ENCODE results near the gene TMEM120B.

DNA sequence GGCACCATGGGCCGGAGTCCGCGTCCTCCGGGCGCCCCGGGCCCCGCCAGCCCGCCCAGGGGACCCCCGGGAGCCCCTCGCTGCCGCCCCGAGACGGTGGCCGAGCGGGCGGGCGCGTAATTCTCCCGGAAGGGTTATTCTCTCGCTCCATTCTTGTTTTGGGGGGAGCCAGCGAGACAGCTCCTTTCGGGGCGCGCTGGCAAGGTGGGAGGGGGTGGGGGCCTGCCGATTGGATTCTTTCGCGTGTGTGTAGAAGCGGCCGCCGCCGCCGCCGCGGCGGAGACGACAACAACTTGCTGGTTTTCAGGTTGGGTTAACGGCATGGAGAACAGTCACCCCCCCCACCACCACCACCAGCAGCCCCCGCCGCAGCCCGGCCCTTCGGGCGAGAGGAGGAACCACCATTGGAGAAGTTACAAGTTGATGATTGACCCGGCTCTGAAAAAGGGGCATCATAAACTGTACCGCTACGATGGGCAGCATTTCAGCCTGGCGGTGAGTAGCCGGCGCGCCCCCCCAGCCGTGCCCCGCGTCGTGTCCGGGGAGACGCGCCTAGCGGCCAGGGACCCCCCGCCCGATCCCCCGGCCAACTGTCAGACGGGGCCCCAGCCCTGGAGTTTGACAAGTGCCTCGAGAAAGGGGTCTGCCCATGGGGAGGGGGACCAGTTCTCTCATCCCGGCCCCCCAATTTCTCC, 92.0 kb downstream of the TMEM120B start:
- TF ChIP-seq, protein P1, sequence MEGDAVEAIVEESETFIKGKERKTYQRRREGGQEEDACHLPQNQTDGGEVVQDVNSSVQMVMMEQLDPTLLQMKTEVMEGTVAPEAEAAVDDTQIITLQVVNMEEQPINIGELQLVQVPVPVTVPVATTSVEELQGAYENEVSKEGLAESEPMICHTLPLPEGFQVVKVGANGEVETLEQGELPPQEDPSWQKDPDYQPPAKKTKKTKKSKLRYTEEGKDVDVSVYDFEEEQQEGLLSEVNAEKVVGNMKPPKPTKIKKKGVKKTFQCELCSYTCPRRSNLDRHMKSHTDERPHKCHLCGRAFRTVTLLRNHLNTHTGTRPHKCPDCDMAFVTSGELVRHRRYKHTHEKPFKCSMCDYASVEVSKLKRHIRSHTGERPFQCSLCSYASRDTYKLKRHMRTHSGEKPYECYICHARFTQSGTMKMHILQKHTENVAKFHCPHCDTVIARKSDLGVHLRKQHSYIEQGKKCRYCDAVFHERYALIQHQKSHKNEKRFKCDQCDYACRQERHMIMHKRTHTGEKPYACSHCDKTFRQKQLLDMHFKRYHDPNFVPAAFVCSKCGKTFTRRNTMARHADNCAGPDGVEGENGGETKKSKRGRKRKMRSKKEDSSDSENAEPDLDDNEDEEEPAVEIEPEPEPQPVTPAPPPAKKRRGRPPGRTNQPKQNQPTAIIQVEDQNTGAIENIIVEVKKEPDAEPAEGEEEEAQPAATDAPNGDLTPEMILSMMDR (IDR thresholded peaks at IDR 0.05; ENCODE audit: low read depth, low read length, poor library complexity, severe bottlenecking): no peak
- no peak for TF ChIP-seq EZH2phosphoT487 (IDR thresholded peaks at IDR 0.05; ENCODE audit: borderline replicate concordance, low read length)

Measured in DOHH2 (cell line).